H1 (cell line): ENCODE measurements around the gene IL16. TPM values are rescaled to one million over a fixed set of nuclear protein-coding genes. Genes with fewer than 3 reads are reported as not detected.
A peak's percentile ranks its signal among the peaks of the same experiment; 100 is the strongest.

Experiments used
- CTCF ChIA-PET: fragments of 300-600 bp; sonication (Branson Sonifier 250); formaldehyde crosslinking; loops from one replicate; lab custom pipeline; 2021; ENCODE audit not compliant: partially characterized antibody; lab: Charles Lee
- POLR2A ChIA-PET: fragments of 300-600 bp; sonication (Branson Sonifier 250); formaldehyde crosslinking; loops from one replicate; lab custom pipeline; 2021; ENCODE audit warnings: inconsistent platforms; ENCODE audit not compliant: partially characterized antibody; lab: Charles Lee
- DNase-seq, 2 experiments: peaks; one replicate each; pipeline versions ENCODE4 v3.0.0 to v3.0.0-alpha.2; 2010 to 2022; ENCODE audit warnings: low spot score in 2 of 2, low read depth in 1 of 2, mixed read lengths in 1 of 2
- FAIRE-seq: peaks from 2 replicates; lab custom pipeline; 2011; peaks lifted over from hg19 to GRCh38; lab: Jason Lieb, UNC
- H2AFZ ChIP-seq: 2 replicates; pipeline ENCODE4 v1.8.1; 2012; ENCODE audit warnings: low read length, inconsistent platforms
- H2AK5ac ChIP-seq: 2 replicates; pipeline ENCODE4 v1.6.1; 2013; ENCODE audit warnings: low read depth, low read length
- H2BK120ac ChIP-seq: replicated peaks from 2 replicates; pipeline ENCODE3; 2013; ENCODE audit warnings: low read depth, low read length, inconsistent platforms
- H2BK12ac ChIP-seq: 2 replicates; pipeline ENCODE4 v1.6.1; 2013; ENCODE audit warnings: low read depth, low read length
- H2BK15ac ChIP-seq: 2 replicates; pipeline ENCODE4 v1.6.1; 2013; ENCODE audit warnings: low read length
- H2BK20ac ChIP-seq: 2 replicates; pipeline ENCODE4 v1.6.1; 2013; ENCODE audit warnings: low read length
- H2BK5ac ChIP-seq: 2 replicates; pipeline ENCODE4 v1.6.1; 2013; ENCODE audit warnings: low read depth, low read length
- H3K14ac ChIP-seq: 2 replicates; pipeline ENCODE4 v1.6.1; 2013; ENCODE audit warnings: inconsistent platforms; ENCODE audit not compliant: insufficient read length
- H3K18ac ChIP-seq: 2 replicates; pipeline ENCODE4 v1.6.1; 2013; ENCODE audit warnings: low read length; ENCODE audit errors: extremely low read depth
- H3K23ac ChIP-seq: 2 replicates; pipeline ENCODE4 v1.6.1; 2013; ENCODE audit warnings: inconsistent platforms; ENCODE audit not compliant: insufficient read length
- H3K23me2 ChIP-seq: 2 replicates; pipeline ENCODE4 v1.6.1; 2013; ENCODE audit warnings: low read depth, low read length
- H3K27ac ChIP-seq: 2 replicates; pipeline ENCODE4 v1.6.1; 2011; ENCODE audit warnings: low read depth, low read length, inconsistent platforms
- H3K27me3 ChIP-seq, 4 experiments: replicated peaks in 1 of 4; 1 replicate in 1 of 4; 2 replicates in 3 of 4; pipeline versions ENCODE4 v1.6.1 to v1.8.1; 2011 to 2013; ENCODE audit warnings: low read length in 3 of 4, mild to moderate bottlenecking in 3 of 4, inconsistent platforms in 2 of 4, mixed read lengths in 2 of 4, moderate library complexity in 1 of 4; ENCODE audit not compliant: control insufficient read depth in 3 of 4, insufficient read depth in 3 of 4; ENCODE audit errors: extremely low read depth in 1 of 4
- H3K36me3 ChIP-seq, 4 experiments: 2 replicates each; pipeline versions ENCODE4 v1.6.1 to v1.8.1; 2011 to 2013; ENCODE audit warnings: mild to moderate bottlenecking in 4 of 4, low read length in 3 of 4, moderate library complexity in 2 of 4, control low read depth in 1 of 4, inconsistent platforms in 1 of 4; ENCODE audit not compliant: insufficient read depth in 4 of 4, control insufficient read depth in 2 of 4
- H3K4ac ChIP-seq: replicated peaks from 2 replicates; pipeline ENCODE3; 2013; ENCODE audit warnings: low read length, low read depth, mixed read lengths, inconsistent platforms; ENCODE audit not compliant: insufficient read length
- H3K4me1 ChIP-seq, 4 experiments: replicated peaks in 1 of 4; 1 replicate in 1 of 4; 2 replicates in 3 of 4; pipeline versions ENCODE4 v1.6.1 to v1.8.1; 2011 to 2013; ENCODE audit warnings: low read length in 3 of 4, inconsistent platforms in 2 of 4, mixed read lengths in 1 of 4; ENCODE audit not compliant: insufficient read depth in 4 of 4, control insufficient read depth in 3 of 4
- H3K4me2 ChIP-seq, 2 experiments: 2 replicates each; pipeline versions ENCODE4 v1.6.1 to v1.8.1; 2011 to 2013; ENCODE audit warnings: low read depth in 2 of 2, low read length in 2 of 2, control low read depth in 1 of 2, inconsistent platforms in 1 of 2, mild to moderate bottlenecking in 1 of 2; ENCODE audit not compliant: insufficient read depth in 1 of 2
- H3K4me3 ChIP-seq, 4 experiments: fragments of 200-600, 300-600 bp in 1 of 4; sonication (generic), shearing (Covaris generic), sonication (Bioruptor Twin) in 1 of 4; 2 replicates each; pipeline versions ENCODE4 v1.5.1 to v1.8.1; 2011 to 2016; ENCODE audit warnings: low read length in 4 of 4, low read depth in 3 of 4, control low read depth in 2 of 4, inconsistent platforms in 2 of 4, mild to moderate bottlenecking in 2 of 4, mixed read lengths in 1 of 4, moderate library complexity in 1 of 4; ENCODE audit not compliant: insufficient read depth in 2 of 4; ENCODE audit errors: extremely low read depth in 1 of 4
- H3K56ac ChIP-seq: replicated peaks from 2 replicates; pipeline ENCODE3; 2013; ENCODE audit warnings: low read depth, mild to moderate bottlenecking, mixed read lengths, low read length, inconsistent platforms; ENCODE audit not compliant: insufficient read length
- H3K79me1 ChIP-seq: 2 replicates; pipeline ENCODE4 v1.6.1; 2013; ENCODE audit warnings: low read depth, low read length, control low read depth
- H3K79me2 ChIP-seq, 2 experiments: 2 replicates each; pipeline versions ENCODE4 v1.6.1 to v1.8.1; 2012 to 2013; ENCODE audit warnings: low read length in 2 of 2, mild to moderate bottlenecking in 2 of 2, inconsistent platforms in 1 of 2; ENCODE audit not compliant: insufficient read depth in 2 of 2, control insufficient read depth in 1 of 2
- H3K9ac ChIP-seq, 4 experiments: replicated peaks in 1 of 4; 1 replicate in 1 of 4; 2 replicates in 3 of 4; pipeline versions ENCODE4 v1.6.1 to v1.8.1; 2011 to 2013; ENCODE audit warnings: low read depth in 3 of 4, low read length in 3 of 4, control low read depth in 2 of 4, mild to moderate bottlenecking in 2 of 4, moderate library complexity in 2 of 4, inconsistent platforms in 1 of 4; ENCODE audit errors: extremely low read depth in 1 of 4
- H3K9me3 ChIP-seq, 2 experiments: 2 replicates each; pipeline versions ENCODE4 v1.6.1 to v1.8.1; 2012 to 2013; ENCODE audit warnings: mild to moderate bottlenecking in 2 of 2, moderate library complexity in 2 of 2, control low read depth in 1 of 2, inconsistent platforms in 1 of 2, low read depth in 1 of 2, low read length in 1 of 2, mixed read lengths in 1 of 2; ENCODE audit not compliant: insufficient read depth in 2 of 2
- H4K20me1 ChIP-seq, 2 experiments: replicated peaks in 1 of 2; 2 replicates each; pipeline versions ENCODE3 to v1.8.1; 2011 to 2013; ENCODE audit warnings: inconsistent platforms in 2 of 2, low read length in 2 of 2, mild to moderate bottlenecking in 1 of 2; ENCODE audit not compliant: insufficient read depth in 2 of 2, control insufficient read depth in 1 of 2
- H4K5ac ChIP-seq: 2 replicates; pipeline ENCODE4 v1.6.1; 2013; ENCODE audit warnings: low read length, low read depth, mixed read lengths, inconsistent platforms; ENCODE audit not compliant: insufficient read length
- H4K8ac ChIP-seq: 2 replicates; pipeline ENCODE4 v1.8.0; 2013; ENCODE audit warnings: mild to moderate bottlenecking, moderate library complexity, low read length, inconsistent platforms; ENCODE audit not compliant: insufficient read depth; ENCODE audit errors: extremely low read depth
- H4K91ac ChIP-seq: replicated peaks from 2 replicates; pipeline ENCODE3; 2013; ENCODE audit warnings: low read length, mixed read lengths, inconsistent platforms; ENCODE audit not compliant: insufficient read length
- PHF8 ChIP-seq: fragments of 200-600 bp; sonication (generic); conservative IDR thresholded peaks from 2 replicates; pipeline ENCODE4 v1.7.1; 2012; ENCODE audit warnings: low read depth, mild to moderate bottlenecking, inconsistent platforms, low read length, moderate library complexity
- POLR2AphosphoS5 ChIP-seq: IDR thresholded peaks from 2 replicates; pipeline ENCODE4 v1.6.1; 2011; ENCODE audit warnings: low read depth, low read length
- RNF2 ChIP-seq: fragments of 200-900, 300-1000 bp; sonication (generic); IDR thresholded peaks from 2 replicates; pipeline ENCODE4 v1.7.1; 2016; ENCODE audit warnings: borderline replicate concordance, low read depth, mild to moderate bottlenecking, antibody characterized with exemption, low read length; ENCODE audit not compliant: poor library complexity, severe bottlenecking; ENCODE audit errors: missing control alignments
- SAP30 ChIP-seq: fragments of 300-600 bp; sonication (generic); IDR thresholded peaks from 2 replicates; pipeline ENCODE4 v1.7.1; 2012; ENCODE audit warnings: low read length, moderate library complexity, mild to moderate bottlenecking, inconsistent platforms; ENCODE audit not compliant: insufficient read depth, insufficient replicate concordance
- ZNF274 ChIP-seq: IDR thresholded peaks from 2 replicates; pipeline ENCODE4 v1.7.0; 2012; ENCODE audit warnings: low read length, borderline replicate concordance; ENCODE audit errors: extremely low read depth
- WGBS, 2 experiments: shearing (Covaris generic) in 1 of 2; methylation state at CpG; one replicate each; pipeline versions ENCODE4 v1.1.6 to v1.1.7; 2013 to 2015; ENCODE audit warnings: low lambda C conversion rate in 2 of 2, mixed read lengths in 2 of 2, inconsistent platforms in 1 of 2, low coverage in 1 of 2, missing lambda C conversion rate in 1 of 2; ENCODE audit not compliant: insufficient replicate concordance in 2 of 2, insufficient coverage in 1 of 2, insufficient read length in 1 of 2; ENCODE audit errors: extremely low coverage in 1 of 2, missing lambda C conversion rate in 1 of 2; 5-methylcytosine and 5-hydroxymethylcytosine counted together
- polyA plus RNA-seq, 7 experiments: library from polyadenylated mRNA; depleted of rRNA in 3 of 7; stranded (reverse) in 5 of 7; unstranded in 2 of 7; fragments of >200 nt in 5 of 7; fragments of 200-250 nt in 2 of 7; gene quantifications; 1 replicate in 5 of 7; 2 replicates in 1 of 7; 4 replicates in 1 of 7; pipeline versions ENCODE4 v1.2.1 to v1.2.3, GENCODE V29; 2011 to 2013; ENCODE audit warnings: missing spikeins in 2 of 7, mixed read lengths in 2 of 7
- total RNA-seq: library from RNA; stranded (reverse); fragmentation: NEBNext Ultra II Directional; extraction: Animal tissue kit (Norgen Biotek cat#: 25700); gene quantifications from 2 replicates; pipeline ENCODE4 v1.2.1, GENCODE V29; 2021

The IL16 gene
- total and polyA plus RNA-seq, 2 of the 8 experiments (the other 6 are each of a cell fraction or from before 2014, with no cell fraction given), result 0.03 to 0.09 TPM

GRCh38 chr15:81338170-81339007 is 141.7 kb downstream of the IL16 start:
- Histone ChIP-seq H2BK5ac (no peak overlapping the region), H4K5ac (no peak overlapping the region), H2BK15ac (no peak overlapping the region), H3K23ac (no peak overlapping the region), H2AFZ (no peak overlapping the region), H3K27me3 (no peaks in the 10 kb centered on the region), H3K9ac (no peak overlapping the region), H2AK5ac (no peak overlapping the region), H3K4me3 (no peak overlapping the region), H2BK12ac (no peak overlapping the region), H3K56ac (no peak overlapping the region), H3K4ac (no peak overlapping the region), H3K23me2 (no peaks in the 10 kb centered on the region), H2BK120ac (no peak overlapping the region), H3K14ac (no peak overlapping the region), H3K27ac (no peak overlapping the region), H3K79me1 (no peaks in the 10 kb centered on the region), H3K9me3 (no peaks in the 10 kb centered on the region), H3K36me3 (no peaks in the 10 kb centered on the region), H3K4me2 (no peak overlapping the region), H4K91ac (no peak overlapping the region), H3K79me2 (no peaks in the 10 kb centered on the region), H3K4me1 (no peaks in the 10 kb centered on the region), H4K20me1 (no peaks in the 10 kb centered on the region), H3K18ac (no peak overlapping the region), H4K8ac (no peak overlapping the region), H2BK20ac (no peak overlapping the region)
- ChIA-PET CTCF (interaction anchor here (0.8 to 3.2 kb wide), 6 partner anchors 11 to 143 kb away, joined by 3 to 13 read pairs (median 5); no protein-coding TSS in a partner anchor), POLR2A (no interaction called here)
- FAIRE-seq, result no peak
- DNase-seq, result peak in 1 of 2 experiments; percentile 7
- 87% methylated on average over 8 of the region's 8 CpGs; no CpG with 5 or more reads in 1 of the 2 experiments for WGBS, 2 experiments
- TF ChIP-seq PHF8 (no peak), POLR2AphosphoS5 (no peak), RNF2 (no peak), ZNF274 (no peak), SAP30 (no peak)
